ENCODE measurements around the gene SLC12A4.

- TF ChIP-seq CTCF (IDR thresholded peaks at IDR 0.05; ENCODE audit: insufficient read depth, low read length) (no peak), REST (IDR thresholded peaks at IDR 0.05; ENCODE audit: insufficient replicate concordance, low read depth) (no peak), POLR2AphosphoS5 (IDR thresholded peaks at IDR 0.05; ENCODE audit: low read depth) (no peak), SPI1 (IDR thresholded peaks at IDR 0.05; ENCODE audit: borderline replicate concordance, low read depth) (no peak), GABPA (IDR thresholded peaks at IDR 0.05; ENCODE audit: low read depth) (no peak)
Measured at GRCh38 chr16:67977005-67977404, 8.6 kb upstream of the SLC12A4 start.

Data from HL-60 (cell line).